Choroid plexus epithelial cell (primary cell): ENCODE measurements around the gene CLMP.

Source experiments
- DNase-seq: peaks from one replicate; pipeline ENCODE4 v3.0.0-alpha.2; 2010; ENCODE audit warnings: low read depth
- H3K4me3 ChIP-seq: 2 replicates; pipeline ENCODE4 v1.5.1; 2011; ENCODE audit warnings: low read depth, mild to moderate bottlenecking, control low read depth, low read length, moderate library complexity
- TF ChIP-seq, protein P1 (sequence below): conservative IDR thresholded peaks from 2 replicates; pipeline ENCODE4 v1.5.1; 2011; ENCODE audit warnings: low read depth, mild to moderate bottlenecking, control low read depth, inconsistent platforms, low read length, moderate library complexity

The CLMP gene

DNA sequence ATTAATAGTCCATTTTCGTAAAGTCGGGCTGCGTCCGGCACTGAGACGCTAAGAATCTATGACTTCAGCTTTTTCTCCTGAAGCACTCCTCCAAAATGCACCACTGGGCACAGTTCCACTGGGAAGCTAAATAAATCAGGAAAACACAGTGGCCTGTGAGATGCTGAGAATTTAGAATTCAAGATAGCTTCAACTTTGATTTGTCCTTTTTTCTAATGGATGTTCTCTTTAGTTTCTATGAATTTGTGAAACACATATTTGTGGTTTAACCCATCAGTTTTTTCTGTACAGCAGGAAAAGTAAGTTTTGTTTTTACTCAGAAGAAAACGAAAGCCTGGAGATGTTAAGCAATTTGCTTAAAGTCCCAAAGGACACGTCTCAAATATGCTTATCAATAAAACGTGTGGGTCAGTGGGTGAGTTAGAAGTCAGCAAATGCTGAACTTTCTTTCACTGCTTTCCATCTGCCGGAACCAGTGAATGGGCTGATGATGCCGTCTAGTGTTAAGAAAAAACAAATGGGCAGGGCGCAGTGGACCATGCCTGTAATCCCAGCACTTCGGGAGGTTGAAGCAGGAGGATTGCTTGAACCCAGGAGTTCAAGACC, 40.7 kb upstream of the CLMP start:
- TF ChIP-seq, protein P1, sequence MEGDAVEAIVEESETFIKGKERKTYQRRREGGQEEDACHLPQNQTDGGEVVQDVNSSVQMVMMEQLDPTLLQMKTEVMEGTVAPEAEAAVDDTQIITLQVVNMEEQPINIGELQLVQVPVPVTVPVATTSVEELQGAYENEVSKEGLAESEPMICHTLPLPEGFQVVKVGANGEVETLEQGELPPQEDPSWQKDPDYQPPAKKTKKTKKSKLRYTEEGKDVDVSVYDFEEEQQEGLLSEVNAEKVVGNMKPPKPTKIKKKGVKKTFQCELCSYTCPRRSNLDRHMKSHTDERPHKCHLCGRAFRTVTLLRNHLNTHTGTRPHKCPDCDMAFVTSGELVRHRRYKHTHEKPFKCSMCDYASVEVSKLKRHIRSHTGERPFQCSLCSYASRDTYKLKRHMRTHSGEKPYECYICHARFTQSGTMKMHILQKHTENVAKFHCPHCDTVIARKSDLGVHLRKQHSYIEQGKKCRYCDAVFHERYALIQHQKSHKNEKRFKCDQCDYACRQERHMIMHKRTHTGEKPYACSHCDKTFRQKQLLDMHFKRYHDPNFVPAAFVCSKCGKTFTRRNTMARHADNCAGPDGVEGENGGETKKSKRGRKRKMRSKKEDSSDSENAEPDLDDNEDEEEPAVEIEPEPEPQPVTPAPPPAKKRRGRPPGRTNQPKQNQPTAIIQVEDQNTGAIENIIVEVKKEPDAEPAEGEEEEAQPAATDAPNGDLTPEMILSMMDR, result peak; percentile 46
- peak; percentile 90 for DNase-seq
- H3K4me3 ChIP-seq, result no peak overlapping the region

DNA sequence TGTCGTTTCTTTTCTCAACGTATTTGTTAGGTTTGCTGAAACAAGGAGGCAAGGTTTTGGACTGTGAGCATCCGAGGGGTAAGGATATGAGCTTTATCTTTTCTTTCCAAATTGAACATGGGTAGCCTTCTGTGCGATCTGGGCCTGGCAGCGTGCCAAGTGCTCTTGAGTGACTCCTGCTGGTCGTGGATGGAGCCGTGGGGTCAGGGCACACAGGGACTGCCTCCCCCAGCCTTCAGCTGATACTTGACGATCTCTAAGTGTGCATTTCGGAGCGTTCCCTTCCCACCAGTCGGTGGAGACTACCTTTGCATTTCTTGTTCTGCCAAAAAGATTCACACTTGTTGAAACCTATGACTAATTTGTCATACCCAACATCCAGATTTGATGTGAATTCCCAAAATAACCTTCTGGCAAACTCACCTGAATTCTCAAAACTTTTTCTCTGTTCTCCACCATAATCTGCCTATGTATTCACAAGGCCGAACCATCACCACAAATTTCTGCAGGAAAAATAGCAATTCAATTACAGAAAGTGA, 40.1 kb upstream of the CLMP start:
- peak; percentile 37 for DNase-seq
- no peak overlapping the region for H3K4me3 ChIP-seq

DNA sequence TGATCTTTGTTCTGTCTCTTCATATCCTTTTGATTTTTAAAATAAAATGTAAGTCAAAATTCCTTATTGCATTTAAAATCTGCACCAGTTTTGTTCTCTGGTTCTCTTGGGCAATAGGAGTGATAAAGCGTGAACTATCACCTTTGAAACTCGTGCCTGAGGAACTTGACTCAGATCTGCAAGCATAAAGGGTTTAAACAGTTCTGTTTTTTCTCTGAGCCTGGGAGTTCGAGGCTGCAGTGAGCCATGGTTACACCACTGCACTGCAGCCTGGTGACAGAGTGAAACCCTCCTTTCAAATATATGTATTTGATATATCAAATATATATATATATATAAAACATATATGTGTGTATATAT, 38.9 kb upstream of the CLMP start:
- H3K4me3 ChIP-seq, result no peak overlapping the region
- peak; percentile 47 for DNase-seq
- TF ChIP-seq, protein P1, result no peak

More for the DNA sequence above, 40.1 kb upstream of the CLMP start:
- TF ChIP-seq, protein P1, result peak; percentile 75

DNA sequence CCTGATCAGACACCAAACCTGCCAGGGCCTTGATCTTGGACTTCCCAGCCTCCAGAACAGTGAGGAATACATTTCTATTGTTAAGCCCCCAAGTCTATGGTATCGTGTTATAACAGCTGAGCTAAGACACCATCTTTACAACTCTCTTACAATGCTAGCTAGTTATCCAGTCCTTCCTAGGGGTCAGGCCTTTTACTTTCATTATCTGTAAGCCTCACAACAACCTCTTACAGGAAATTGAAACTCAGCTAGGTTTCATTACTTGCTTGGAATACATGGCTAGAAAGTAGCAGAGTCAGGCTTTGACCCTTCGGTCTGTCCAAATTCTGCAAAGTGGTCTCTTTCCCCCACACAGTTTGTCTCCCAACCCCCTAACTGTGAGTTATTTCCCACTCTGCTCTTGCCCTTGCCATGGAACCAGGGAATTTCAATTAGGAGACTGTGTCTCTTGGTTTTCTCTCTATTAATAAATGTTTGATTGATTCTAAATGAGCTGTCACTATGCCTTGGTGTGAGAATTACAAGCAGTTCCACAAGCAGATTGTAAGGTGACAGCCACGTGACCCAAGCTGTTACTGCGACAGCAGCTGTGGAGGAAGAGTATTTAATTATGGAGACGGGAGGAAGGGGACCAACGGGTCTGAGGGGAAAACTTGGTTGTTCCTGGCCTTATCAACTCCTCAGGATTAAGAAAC, 38.4 kb upstream of the CLMP start:
- no peak overlapping the region for H3K4me3 ChIP-seq
- TF ChIP-seq, protein P1, result no peak

DNA sequence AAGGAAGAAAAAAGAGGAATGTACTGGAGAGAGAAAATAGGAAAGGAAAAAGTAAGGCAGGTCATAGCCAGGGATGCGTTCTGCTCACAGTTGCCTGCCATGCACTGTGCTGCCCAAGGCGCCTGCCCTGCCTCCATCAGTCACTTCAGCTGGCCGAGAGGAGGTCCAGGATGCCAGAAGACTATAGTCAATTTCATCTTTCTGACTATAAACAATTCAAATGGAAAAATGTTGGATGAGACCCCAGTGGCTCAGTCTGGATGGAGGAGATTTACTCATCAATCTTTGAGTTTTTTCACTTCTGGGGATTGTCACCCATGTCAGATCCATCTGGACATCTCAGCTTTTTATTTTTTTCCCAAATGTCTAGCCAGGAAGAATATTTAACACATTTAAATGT, 36.7 kb upstream of the CLMP start:
- TF ChIP-seq, protein P1, result no peak
- DNase-seq, result no peak
- H3K4me3 ChIP-seq, result no peak overlapping the region

More for the DNA sequence above, 38.4 kb upstream of the CLMP start:
- peak; percentile 56 for DNase-seq

DNA sequence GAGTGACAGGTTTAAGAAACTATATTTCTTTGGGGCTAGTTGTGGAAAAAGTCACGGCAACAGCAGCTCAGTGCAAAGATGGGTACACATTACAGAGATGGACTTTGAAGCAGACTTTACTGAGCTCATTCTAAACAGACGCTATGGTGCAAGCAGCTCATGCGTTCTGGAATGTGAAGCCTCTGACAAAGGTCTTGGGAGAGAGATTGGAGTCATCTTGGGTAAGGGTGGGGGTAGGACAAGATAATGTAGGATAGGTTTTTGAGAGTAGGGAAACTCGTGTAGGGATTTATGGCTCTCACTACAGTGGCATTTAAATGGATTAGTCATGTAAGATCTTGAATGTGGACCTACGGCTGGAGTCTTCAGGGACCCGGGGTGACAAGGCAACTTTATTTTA, 36.2 kb upstream of the CLMP start:
- H3K4me3 ChIP-seq, result no peak overlapping the region
- peak; percentile 63 for DNase-seq

More for the DNA sequence above, 36.2 kb upstream of the CLMP start:
- TF ChIP-seq, protein P1, result no peak
